COLO668 (cell line): ENCODE measurements around the gene LRRC31.

ENCODE experiments used
- DNase-seq: peaks from one replicate; lab custom pipeline; 2025; ENCODE audit not compliant: unreplicated experiment; lab: John Stamatoyannopoulos, UW

Gene LRRC31

GRCh38 chr3:169864270-169864669 is 5.5 kb downstream of the LRRC31 start:
- DNase-seq, result no peak

DNA sequence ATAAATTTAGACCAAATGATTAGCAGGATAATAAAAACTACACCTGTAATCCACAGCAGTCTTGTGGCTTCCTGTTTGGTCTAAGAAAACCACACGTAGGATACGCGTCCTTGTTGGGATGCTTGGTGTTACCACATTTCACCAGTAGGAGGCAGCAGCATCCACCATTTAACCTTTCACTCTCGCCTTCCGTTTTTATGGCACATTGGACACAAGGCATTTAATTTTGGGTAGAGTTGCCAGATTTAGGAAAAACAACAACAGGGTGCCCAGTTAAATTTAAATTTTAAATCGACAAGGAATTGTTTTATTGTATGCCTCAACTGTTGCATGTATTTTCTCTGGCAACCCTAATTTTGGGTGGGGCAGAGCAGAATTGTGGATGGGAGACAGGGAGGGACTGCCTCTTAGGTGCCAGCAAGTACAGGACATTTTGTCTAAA is 6.3 kb downstream of the LRRC31 start:
- DNase-seq, result peak; percentile 62

GRCh38 chr3:169861871-169862270 is 7.9 kb downstream of the LRRC31 start:
- DNase-seq, result no peak

DNA sequence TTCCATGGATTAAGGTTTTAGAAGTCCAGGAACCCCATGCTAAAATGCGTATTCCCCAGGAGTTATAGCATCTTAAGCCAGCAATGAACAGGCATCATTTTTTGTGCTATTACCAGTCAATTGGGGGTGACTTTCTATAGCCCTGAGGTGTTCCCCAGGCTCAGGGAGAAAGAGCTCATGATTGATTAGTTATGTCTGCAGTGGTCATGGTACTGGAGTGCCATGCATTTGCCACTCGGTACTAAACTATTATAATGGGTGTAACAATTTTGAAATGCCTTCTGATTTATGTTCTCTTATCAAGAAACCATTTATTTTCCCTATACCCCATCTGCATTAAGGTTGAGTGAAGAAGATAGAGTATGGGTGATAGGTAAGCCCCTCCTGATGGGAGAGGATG is 11.9 kb downstream of the LRRC31 start:
- no peak for DNase-seq

DNA sequence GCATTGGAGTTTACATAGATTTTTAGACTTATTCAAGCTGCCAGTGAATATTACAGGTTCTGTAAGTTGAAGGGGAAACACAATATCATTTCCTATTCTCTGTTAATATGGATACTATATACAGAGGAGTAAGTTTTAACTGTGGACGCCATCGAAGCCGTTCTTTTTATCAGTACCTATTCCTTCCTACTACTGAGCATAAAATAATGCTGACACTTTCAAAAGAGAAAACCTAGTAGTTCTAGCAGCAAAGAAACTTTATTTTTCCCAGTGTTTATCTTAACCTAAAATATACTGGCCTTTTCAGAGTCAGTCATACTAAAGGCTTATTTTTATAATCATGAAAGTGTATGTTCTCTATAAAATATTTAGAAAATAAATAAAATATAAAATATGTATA is 14.2 kb downstream of the LRRC31 start:
- DNase-seq, result no peak

DNA sequence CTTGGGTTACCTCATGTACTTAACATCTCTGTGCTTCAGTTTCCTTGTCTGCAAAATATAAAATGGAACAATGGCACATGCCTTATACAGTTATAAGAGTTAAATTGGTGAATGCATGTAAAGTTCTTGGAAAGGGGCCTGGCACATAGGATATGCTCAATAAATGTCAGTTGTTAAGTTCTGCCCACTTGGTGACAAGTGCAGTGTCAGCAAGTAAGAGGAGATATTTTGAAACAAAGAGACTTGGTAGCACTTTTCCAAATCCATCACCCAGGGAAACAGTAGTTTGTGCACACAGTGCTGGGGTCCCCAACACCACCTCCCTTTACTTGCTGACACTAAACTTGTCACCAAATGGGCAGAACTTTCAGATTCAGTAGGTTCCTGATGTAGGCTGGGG is 19.1 kb downstream of the LRRC31 start:
- DNase-seq, result no peak

DNA sequence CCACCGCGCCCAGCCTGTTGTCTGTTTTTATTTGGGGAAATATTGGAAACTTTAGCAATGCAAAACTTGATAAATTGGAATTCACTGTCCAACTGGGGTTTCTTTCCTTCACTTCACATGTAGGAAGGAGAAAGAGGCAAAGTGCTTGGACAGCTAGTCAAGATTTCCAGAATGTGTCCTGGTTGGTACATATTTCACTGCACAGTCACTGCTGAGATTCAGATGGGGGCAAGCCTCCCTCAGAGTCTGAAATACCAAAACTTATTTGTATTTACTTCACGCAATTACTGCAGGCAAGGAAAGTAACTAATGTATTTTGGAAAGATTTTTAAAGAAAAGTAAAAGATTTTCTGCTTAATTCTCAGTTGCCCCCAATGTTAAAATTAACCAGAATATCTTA is 21.0 kb downstream of the LRRC31 start:
- DNase-seq, result no peak

GRCh38 chr3:169847896-169848295 is 21.8 kb downstream of the LRRC31 start:
- peak; percentile 86 for DNase-seq

- no peak for DNase-seq
Observed at GRCh38 chr3:169846458-169847193, 23.1 kb downstream of the LRRC31 start.

- DNase-seq, result no peak
Observed at GRCh38 chr3:169842960-169843359, 26.8 kb downstream of the LRRC31 start.

DNA sequence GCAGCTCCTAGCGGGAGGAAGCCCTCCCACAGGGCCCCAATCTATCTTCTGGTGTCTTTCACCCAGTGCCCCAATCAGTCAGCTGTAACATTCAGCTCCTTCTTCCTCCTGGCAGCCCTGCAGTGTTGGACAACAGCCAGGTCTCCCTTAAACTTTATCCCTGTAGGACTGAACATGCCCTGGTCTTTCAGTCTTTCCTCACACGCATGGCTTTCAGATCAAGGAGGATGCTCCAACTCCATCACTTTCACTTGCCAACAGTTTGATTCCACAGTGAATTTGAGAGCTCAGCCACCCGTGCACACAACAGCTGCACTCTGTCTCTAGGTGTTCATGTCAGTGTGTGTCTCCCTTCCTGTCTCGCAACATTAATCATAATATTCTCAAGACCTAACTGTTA is 28.6 kb downstream of the LRRC31 start:
- DNase-seq, result no peak

DNA sequence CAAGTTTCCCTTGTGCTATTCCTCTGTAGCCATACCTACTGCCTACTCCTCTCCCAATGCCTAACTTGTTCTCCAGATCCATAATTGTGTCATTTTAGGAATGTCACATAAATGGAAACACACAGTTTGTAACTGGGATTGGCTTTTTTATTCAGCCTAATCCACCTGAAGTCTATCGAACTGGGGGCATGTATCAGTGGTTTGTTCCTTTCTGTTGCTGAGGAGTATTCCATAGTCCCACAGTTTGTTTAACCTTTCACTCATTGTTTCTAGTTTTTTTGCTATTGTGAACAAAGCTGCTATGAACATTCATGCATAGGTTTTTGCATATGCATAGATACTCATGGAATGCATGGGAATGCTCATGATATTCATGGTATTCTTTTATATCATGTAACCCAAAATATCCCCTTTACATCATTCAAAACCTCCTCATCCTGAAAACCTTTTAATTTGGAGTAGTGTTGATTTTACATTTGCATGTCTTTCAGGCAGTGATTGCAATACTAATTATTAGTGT is 31.2 kb downstream of the LRRC31 start:
- DNase-seq, result no peak

- DNase-seq, result no peak
Observed at GRCh38 chr3:169836942-169837275, 32.8 kb downstream of the LRRC31 start.

GRCh38 chr3:169836078-169836941 is 33.4 kb downstream of the LRRC31 start:
- DNase-seq, result no peak

GRCh38 chr3:169835533-169835932 is 34.2 kb downstream of the LRRC31 start:
- no peak for DNase-seq

DNA sequence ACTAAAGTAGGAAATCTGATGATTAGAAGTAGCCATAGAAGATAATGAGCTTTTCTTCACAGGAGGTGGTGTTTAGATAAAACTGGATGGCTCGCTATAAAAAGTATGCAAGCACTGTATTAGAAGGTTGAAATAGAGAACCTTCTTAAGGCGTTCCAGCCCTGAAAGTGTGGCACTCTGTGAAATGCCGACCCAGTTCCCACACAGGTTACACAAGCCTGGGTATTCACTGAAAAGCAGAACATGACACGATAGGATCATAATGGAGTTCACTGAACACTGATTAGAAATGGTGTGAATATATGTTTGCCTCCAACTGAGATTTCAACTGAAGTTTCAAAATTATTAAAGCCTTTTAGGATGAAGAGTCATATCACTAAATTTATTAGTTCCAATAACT is 42.0 kb downstream of the LRRC31 start:
- DNase-seq, result no peak

DNA sequence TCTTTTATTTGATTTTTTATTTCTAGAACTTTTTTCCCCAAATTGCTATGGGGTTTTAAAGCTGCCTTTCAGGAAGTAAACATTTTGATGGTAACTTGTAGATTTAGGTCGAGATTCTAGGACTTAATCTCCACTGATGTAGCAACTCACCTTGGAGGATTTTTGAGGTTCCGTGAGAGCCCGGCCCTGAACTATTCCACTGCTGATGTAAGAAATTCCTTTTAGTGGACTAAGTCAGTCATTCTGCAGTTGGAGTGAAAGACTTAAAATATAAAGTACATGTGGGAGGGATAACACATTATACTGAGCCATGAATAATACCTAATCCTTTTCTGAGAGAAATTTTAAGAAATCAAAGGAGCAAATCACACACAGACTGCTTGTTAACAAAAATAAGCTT is 44.4 kb downstream of the LRRC31 start:
- no peak for DNase-seq

GRCh38 chr3:169822983-169823382 is 46.8 kb downstream of the LRRC31 start:
- peak; percentile 34 for DNase-seq

- DNase-seq, result peak; percentile 83
Observed at GRCh38 chr3:169822540-169822939, 47.2 kb downstream of the LRRC31 start.

DNA sequence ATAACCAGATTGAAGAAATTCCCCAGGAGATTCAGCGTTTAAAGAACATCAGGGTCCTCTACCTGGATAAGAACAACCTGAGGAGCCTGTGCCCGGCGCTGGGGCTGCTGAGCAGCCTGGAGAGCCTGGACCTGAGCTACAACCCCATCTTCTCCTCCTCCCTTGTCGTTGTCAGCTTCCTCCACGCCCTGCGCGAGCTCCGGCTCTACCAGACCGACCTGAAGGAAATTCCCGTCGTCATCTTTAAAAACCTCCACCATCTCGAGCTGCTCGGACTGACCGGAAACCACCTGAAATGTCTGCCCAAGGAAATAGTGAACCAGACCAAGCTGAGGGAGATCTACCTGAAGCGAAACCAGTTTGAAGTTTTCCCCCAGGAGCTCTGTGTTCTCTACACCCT is 47.6 kb downstream of the LRRC31 start:
- DNase-seq, result peak; percentile 22

DNA sequence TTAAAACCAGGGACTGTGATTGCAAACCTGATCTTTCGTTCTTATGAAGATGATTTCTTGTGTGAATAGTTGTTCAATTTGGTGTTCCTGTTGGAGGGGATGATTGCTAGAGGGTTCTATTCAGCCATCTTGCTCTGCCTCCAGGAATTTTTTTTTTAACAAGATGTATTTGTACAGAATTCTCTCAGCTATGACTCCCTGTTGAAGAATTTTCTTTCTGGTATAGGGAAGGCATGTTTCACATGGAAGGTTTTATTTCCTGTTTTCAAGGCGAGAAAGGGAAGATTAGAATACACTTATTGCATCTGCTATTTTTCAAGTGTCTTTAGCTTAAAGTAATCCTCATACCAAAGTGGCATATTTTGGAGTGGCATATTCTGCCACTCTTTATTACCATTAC is 51.4 kb downstream of the LRRC31 start:
- no peak for DNase-seq

GRCh38 chr3:169815590-169816150 is 54.1 kb downstream of the LRRC31 start:
- DNase-seq, result no peak
